DND-41 (cell line): Measurements from ENCODE around the gene LMO2.

Source experiments
- ATAC-seq: fragments of 200-7000 bp; cut with Tn5 transposase; 3 replicates; pipeline ENCODE4 v1.9.1; 2021; ENCODE audit warnings: low read depth; ENCODE audit not compliant: insufficient read depth
- DNase-seq: peaks from one replicate; pipeline ENCODE4 v3.0.0-alpha.2; 2020
- H2AFZ ChIP-seq: 2 replicates; pipeline ENCODE4 v1.6.0; 2012; ENCODE audit warnings: low read depth, low read length
- H3K27ac ChIP-seq: 2 replicates; pipeline ENCODE4 v1.5.1; 2012; ENCODE audit warnings: low read length, inconsistent platforms
- H3K27me3 ChIP-seq: fragments of 200-600 bp; sonication (generic); 2 replicates; pipeline ENCODE4 v1.6.0; 2012; ENCODE audit warnings: low read length, mild to moderate bottlenecking, inconsistent platforms; ENCODE audit not compliant: insufficient read depth, poor library complexity
- H3K36me3 ChIP-seq: 2 replicates; pipeline ENCODE4 v1.5.1; 2012; ENCODE audit warnings: low read length, inconsistent platforms; ENCODE audit not compliant: insufficient read depth
- H3K4me1 ChIP-seq: 2 replicates; pipeline ENCODE4 v1.5.1; 2012; ENCODE audit warnings: mild to moderate bottlenecking, low read length; ENCODE audit not compliant: insufficient read depth
- H3K4me2 ChIP-seq: 2 replicates; pipeline ENCODE4 v1.6.0; 2012; ENCODE audit warnings: mild to moderate bottlenecking, moderate library complexity, low read length, inconsistent platforms; ENCODE audit not compliant: insufficient read depth
- H3K4me3 ChIP-seq, 2 experiments: fragments of 200-600 bp in 1 of 2; shearing (Covaris generic) in 1 of 2; 2 replicates each; pipeline ENCODE4 v1.5.1; 2012 to 2016; ENCODE audit warnings: inconsistent platforms in 2 of 2, low read length in 2 of 2, mild to moderate bottlenecking in 2 of 2, low read depth in 1 of 2, moderate library complexity in 1 of 2
- H3K79me2 ChIP-seq: 2 replicates; pipeline ENCODE4 v1.6.0; 2012; ENCODE audit warnings: low read length, inconsistent platforms; ENCODE audit not compliant: insufficient read depth
- H3K9ac ChIP-seq: 2 replicates; pipeline ENCODE4 v1.6.0; 2012; ENCODE audit warnings: low read depth, mild to moderate bottlenecking, inconsistent platforms, low read length, moderate library complexity
- H3K9me3 ChIP-seq: 2 replicates; pipeline ENCODE4 v1.5.1; 2012; ENCODE audit warnings: low read length, moderate library complexity, mild to moderate bottlenecking, inconsistent platforms; ENCODE audit not compliant: insufficient read depth, severe bottlenecking
- H4K20me1 ChIP-seq: 2 replicates; pipeline ENCODE4 v1.6.0; 2012; ENCODE audit warnings: low read length; ENCODE audit not compliant: insufficient read depth
- EZH2 ChIP-seq: IDR thresholded peaks from 3 replicates; pipeline ENCODE4 v1.6.1; 2012; ENCODE audit warnings: borderline replicate concordance, low read depth, mild to moderate bottlenecking, moderate library complexity, low read length, inconsistent platforms; ENCODE audit not compliant: severe bottlenecking
- TF ChIP-seq, protein P1 (sequence below): IDR thresholded peaks from 2 replicates; pipeline ENCODE4 v1.5.1; 2012; ENCODE audit warnings: borderline replicate concordance, low read length, moderate library complexity, mild to moderate bottlenecking; ENCODE audit not compliant: poor library complexity, severe bottlenecking; ENCODE audit errors: extremely low read depth

LMO2 gene

DNA sequence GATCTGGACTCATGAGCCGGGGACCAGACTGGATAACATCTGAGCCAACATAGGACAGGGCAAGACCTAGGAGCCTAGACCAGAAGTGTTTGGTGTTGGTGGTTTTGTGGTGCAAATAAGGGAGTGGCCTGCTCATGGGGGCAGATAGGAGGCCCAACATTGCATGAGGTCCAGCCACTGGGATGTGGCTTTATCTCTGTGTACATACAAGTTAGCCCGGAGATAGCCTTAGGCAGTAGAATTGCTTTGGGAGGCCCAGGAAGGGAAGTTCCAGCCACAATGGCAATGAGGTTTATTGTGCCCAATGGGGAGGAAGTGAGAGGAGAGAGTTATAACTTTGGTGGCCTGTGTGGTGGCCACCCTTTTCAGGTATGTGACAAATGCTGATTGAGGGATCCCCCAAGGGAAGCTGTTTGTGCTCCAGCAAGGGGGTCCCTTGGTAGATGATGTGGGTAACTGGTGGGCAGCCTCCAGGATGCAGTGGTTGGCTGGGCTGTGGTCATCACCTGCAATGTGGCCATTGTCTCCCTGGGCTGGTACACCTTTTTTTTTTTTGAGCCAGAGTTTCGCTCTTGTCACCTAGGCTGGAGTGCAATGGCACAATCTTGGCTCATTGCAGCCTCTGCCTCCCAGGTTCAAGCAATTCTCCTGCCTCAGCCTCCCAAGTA, 6.4 kb downstream of the LMO2 start:
- Histone ChIP-seq H3K27ac (no peak overlapping the region), H3K36me3 (no peaks in the 10 kb centered on the region), H4K20me1 (no peaks in the 10 kb centered on the region), H3K4me3 (no peak overlapping the region), H3K79me2 (no peaks in the 10 kb centered on the region), H3K9me3 (no peaks in the 10 kb centered on the region), H3K9ac (no peak overlapping the region), H2AFZ (no peak overlapping the region), H3K4me2 (no peak overlapping the region), H3K27me3 (peaks cover 18% of the 10 kb centered on the region), H3K4me1 (no peaks in the 10 kb centered on the region)
- no peak for ATAC-seq
- no peak for DNase-seq
- TF ChIP-seq, protein P1, sequence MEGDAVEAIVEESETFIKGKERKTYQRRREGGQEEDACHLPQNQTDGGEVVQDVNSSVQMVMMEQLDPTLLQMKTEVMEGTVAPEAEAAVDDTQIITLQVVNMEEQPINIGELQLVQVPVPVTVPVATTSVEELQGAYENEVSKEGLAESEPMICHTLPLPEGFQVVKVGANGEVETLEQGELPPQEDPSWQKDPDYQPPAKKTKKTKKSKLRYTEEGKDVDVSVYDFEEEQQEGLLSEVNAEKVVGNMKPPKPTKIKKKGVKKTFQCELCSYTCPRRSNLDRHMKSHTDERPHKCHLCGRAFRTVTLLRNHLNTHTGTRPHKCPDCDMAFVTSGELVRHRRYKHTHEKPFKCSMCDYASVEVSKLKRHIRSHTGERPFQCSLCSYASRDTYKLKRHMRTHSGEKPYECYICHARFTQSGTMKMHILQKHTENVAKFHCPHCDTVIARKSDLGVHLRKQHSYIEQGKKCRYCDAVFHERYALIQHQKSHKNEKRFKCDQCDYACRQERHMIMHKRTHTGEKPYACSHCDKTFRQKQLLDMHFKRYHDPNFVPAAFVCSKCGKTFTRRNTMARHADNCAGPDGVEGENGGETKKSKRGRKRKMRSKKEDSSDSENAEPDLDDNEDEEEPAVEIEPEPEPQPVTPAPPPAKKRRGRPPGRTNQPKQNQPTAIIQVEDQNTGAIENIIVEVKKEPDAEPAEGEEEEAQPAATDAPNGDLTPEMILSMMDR: no peak
- no peak for TF ChIP-seq EZH2

DNA sequence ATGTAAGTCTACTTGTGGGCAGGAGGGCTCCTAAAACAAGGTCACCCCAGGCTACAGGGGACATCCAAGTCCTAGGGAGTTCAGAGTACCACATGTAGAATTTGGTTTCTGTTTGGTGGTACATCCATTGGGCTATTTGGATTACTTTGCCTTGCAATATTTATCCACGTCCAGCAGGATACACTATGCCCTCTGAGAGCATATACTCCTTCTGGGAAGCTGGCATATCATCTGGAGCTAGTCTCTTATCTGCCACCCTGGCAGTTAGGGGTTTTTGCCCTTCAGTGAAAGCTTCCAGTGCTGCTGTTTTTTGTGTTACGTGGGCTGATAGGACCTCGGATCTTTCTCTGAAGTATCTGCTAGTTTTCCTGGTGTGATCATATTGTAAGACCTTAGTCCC, 7.3 kb downstream of the LMO2 start:
- Histone ChIP-seq H4K20me1 (no peaks in the 10 kb centered on the region), H3K27ac (no peak overlapping the region), H3K36me3 (no peaks in the 10 kb centered on the region), H3K27me3 (peaks cover 18% of the 10 kb centered on the region), H3K4me3 (no peak overlapping the region), H2AFZ (no peak overlapping the region), H3K9me3 (no peaks in the 10 kb centered on the region), H3K9ac (no peak overlapping the region), H3K4me1 (no peaks in the 10 kb centered on the region), H3K79me2 (no peaks in the 10 kb centered on the region), H3K4me2 (no peak overlapping the region)
- no peak for DNase-seq
- TF ChIP-seq, protein P1: no peak
- no peak for TF ChIP-seq EZH2
- ATAC-seq: no peak

GRCh38 chr11:33884035-33884434, 7.8 kb downstream of the LMO2 start:
- peaks cover 18% of the 10 kb centered on the region for H3K27me3 ChIP-seq
- H3K79me2 ChIP-seq: no peaks in the 10 kb centered on the region
- ATAC-seq (no peak), DNase-seq (no peak)
- H3K9me3 ChIP-seq: no peaks in the 10 kb centered on the region
- H3K27ac ChIP-seq: no peak overlapping the region
- H3K9ac ChIP-seq: no peak overlapping the region
- no peak for TF ChIP-seq EZH2
- TF ChIP-seq, protein P1: no peak
- H3K36me3 ChIP-seq: no peaks in the 10 kb centered on the region
- no peak overlapping the region for H3K4me3 ChIP-seq
- H2AFZ ChIP-seq: no peak overlapping the region
- H3K4me1 ChIP-seq: no peaks in the 10 kb centered on the region
- H3K4me2 ChIP-seq: no peak overlapping the region
- no peaks in the 10 kb centered on the region for H4K20me1 ChIP-seq
